Measurements from ENCODE around the gene ZNF45. TPM values are rescaled to one million over a fixed set of nuclear protein-coding genes. Genes with fewer than 3 reads are reported as not detected.
"Not testable (repeated sequence)": the region's sequence is repeated elsewhere in the genome, so short reads cannot be mapped to it uniquely, and the experiment has no call there.

Gene ZNF45
- total RNA-seq, 1 donor from 2014 or later: 14.0 TPM

DNA sequence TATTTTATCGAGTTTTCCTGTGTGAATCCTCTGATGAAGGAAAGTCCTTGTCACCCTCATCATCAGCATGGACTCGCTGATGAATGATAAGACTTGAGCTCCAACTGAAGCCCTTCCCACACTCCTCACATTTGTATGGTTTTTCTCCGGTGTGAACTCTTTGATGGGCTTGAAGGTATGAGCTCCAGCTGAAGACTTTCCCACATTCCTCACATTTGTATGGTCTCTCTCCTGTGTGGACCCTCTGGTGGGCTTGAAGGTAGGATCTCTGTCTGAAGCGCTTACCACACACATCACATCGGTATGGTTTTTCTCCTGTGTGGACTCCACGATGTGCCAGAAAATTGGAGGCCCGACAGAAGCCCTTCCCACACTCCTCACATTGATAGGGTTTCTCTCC, 21.7 kb downstream of the ZNF45 start:
- no peak for DNase-seq (ENCODE audit: low read depth in 2 of 2)

DNA sequence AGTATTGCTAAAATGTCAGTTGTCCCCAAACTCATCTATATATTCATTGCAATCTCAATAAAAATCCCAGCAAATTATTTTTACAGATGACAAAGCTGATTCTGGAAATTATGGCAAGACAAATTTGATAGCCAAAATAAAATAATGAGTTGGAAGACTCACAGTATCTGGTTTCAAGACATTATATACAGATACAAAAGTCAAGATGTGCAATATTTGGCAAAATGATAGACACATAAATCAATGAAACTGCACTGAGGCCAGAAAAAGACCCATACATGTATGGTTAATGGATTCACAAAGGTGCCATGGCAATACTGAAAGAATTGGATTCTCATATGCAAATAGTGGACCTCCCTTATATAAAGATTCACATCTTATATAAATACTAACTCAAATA, 24.2 kb downstream of the ZNF45 start:
- no peak for DNase-seq (ENCODE audit: low read depth in 2 of 2)

DNA sequence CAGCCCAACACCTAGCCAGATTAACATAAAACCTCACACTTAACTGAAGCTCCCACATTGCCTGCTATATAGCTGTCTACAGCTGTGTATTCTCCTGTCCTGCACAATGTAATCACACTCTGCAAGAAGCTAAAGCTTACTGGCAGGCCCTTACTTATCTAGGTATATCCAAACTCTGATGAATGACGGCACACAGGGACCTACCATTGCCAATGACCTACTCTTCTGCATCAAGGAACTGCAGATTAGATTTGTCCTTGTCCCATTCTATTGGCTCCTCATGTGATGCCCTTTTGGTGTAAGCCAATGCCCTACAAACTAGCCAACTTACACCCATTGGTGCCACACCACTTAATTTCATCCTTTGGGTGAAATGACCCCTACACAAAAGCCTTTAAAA, 26.4 kb downstream of the ZNF45 start:
- no peak for DNase-seq (ENCODE audit: low read depth in 2 of 2)

DNA sequence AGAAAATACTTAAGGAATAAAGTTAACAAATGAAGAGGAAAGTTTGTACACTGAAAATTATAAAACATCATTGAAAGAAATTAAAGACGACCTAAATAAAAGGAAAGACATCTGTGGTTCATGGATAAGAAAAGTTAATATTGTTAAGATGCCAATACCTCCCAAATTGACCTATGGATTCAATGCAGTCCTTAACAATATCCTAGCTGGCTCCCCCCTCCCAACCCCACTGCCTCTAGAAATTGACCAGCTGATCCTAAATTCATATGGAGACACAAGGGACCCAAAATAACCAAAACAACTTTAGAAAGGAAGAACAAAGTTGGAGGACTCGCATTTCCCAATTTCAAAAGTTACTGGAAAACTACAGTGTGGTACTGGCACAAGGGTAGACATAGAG, 28.3 kb downstream of the ZNF45 start:
- DNase-seq (ENCODE audit: low read depth in 2 of 2): no peak

DNA sequence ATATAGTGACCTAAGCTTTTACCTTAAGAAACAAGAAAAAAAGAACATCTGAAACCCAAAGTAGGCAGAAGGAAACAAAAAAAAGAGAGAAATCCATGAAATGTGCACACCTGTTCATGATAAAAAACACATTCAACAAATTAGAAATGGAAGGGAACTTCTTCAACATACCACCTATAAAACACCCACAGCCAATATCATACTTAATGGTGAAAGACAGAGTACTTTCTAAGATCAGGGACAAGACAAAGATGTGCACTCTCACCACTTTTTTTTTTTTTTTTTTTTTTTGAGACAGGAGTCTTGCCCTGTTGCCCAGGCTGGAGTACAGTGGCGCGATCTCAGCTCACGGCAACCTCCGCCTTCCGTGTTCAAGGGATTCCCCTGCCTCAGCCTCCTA, 29.2 kb downstream of the ZNF45 start:
- DNase-seq (ENCODE audit: low read depth in 2 of 2): no peak

DNA sequence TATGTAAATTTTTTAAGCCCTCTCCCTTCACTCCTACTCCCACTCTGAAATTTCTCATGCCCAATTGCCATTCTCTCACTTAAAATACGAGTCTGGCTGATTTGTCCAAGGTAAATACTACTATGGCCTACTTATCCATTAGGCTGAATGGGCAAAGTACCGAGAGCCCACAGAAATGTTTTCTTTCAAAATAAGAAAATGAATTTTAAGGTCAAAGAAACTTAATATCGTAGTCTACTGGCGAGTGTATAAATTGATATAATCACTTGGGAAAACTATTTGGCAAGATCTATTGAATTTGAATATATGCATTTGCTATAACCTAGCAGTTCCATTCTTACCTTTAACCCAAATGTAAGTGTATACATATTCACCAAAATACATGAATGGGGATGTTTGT, 32.7 kb downstream of the ZNF45 start:
- DNase-seq (ENCODE audit: low read depth in 2 of 2): no peak

DNA sequence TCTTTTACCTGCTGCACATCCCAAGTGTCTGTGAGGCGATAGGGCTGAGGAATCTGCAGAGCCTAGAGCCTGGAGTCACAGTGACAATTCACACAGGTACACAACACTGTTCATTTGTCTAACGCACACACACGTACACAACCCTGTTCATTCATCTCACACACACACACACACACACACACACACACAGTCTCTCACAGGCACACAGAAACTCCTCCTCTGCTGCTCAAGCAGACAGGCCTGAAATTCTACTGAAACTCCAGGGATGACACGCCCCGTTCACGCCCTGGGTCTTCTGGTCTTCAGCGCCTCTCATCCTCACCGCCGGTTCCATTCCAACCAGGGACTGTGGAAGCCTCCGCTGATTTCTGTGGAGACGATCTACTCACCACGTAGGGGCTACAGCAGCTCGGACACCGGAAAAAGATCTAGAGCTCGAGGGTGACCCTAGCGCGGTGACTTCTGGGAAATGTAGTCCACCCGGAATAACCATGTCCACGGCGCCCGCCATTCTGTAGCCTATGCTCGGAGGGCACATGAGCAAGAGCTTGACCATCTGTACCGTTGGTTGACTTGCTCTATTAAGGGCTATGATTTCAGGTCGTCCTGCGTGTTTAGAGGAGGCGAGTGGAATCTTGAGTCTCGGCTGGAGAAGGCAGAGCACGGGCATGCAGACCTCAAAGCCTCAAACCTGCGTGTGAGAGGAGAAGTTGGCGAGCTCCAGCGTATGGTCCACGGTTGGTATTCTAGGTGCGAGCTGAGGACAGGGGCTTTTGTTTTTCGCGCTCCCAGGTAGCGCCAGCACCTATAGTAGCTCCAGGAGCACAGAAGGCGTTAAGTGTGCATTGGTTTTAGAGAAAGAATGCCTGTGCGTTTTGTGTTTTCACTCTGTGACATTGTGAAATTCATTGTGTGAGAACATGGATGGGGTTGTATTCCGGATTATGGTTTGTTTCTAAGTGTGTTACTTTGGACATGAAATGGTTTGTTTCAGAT, 33.4 kb downstream of the ZNF45 start:
- peak; percentile 82 to 89 for DNase-seq (ENCODE audit: low read depth in 2 of 2)

DNA sequence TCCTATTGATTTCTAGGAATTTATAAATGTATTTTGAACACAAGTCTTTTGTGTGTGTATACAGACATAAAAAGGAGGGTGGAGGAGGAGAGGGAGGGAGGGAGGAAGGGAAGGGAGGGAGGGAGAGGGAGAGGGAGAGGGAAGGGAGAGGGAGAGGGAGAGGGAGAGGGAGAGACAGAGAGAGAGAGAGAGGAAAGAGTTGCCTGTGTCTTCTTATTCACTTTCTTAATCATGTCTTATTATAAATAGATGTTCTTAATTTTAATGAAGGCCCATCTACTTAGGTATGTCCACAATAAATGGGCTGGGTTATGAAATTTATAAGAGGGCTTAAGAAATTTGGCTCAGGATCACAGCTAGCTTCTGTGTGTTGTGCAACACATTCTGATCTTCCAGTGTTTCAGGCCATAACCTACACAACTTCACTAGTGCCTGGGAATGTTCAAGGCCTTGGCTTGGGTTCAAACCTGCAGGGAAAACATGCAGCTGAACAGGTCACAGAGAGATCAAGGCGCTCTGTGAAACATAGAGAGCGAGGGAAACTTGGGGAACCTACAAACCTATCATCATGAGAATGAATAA, 39.3 kb downstream of the ZNF45 start:
- DNase-seq (ENCODE audit: low read depth in 2 of 2): no peak

DNA sequence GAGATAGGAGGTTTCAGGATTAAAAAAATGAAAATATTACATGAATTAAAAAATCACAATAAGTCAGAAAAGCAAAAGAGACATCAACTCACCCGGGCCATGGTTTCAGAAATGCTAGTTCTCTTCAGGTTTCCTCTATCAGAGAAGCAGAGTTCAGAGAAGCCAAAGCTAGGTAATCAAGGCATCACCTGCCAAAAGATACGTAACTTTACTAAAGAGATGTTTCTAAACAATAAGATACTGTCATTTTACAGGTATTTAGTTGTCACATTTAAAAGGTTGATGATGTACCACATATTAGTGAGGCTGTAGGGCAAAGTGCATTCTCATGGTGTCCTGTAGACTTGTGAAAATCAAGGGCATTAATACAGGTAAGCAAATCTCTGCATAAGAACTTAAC, 51.2 kb downstream of the ZNF45 start, which contains the start of gene ZNF404:
Gene ZNF404 (minus strand): TSS at position 101 of the 400 bp plus-strand sequence.
- no peak for DNase-seq (ENCODE audit: low read depth in 2 of 2)

DNA sequence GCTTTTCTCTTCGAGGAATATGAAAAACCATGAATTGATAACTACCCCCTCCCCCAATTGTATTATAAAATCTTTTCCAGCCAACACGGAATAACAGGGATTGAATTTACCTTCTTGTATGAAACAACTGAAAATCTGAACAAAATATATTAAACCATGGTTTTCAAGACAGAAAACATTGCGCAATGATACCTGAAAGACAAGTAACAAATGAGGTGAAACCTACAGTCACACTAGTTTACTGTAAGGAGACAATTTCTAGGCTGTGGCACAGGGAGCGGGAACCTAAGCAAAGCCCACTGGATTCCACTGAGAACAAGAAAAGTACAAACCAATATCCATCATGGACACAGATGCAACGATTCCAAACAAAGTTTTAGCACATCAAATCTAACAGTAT, 54.6 kb downstream of the ZNF45 start:
- no peak for DNase-seq (ENCODE audit: low read depth in 2 of 2)

DNA sequence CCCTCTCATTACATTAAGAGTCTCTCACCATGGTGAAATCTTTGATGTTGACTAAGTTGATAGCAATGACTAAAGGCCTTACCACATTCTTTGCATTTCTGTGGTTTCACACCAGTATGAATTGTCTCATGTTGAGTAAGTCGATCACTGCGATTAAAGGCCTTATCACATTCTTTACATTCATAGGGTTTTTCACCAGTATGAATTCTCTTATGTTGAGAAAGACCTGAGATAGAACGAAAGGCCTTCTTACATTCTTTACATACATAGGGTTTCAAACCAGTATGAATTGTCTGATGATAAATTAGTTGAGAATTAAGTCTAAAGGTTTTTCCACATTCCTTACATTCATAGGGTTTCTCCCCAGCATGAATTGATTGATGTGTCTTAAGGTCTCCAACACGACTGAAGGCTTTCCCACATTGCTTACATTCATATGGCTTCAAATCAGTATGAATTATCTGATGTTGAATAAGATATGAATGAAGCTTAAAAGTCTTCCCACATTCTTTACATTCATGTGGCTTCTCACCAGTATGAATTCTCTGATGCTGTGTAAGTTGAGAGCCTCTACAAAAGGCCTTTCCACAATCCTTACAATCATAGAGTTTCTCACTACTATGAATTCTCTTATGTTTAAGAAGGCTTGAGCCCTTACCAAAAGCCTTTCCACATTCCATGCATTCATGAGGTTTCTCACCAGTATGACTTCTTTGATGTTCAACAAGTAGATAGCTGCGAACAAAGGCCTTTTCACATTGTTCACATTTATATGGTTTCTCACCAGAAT, 62.3 kb downstream of the ZNF45 start:
- DNase-seq (ENCODE audit: low read depth in 2 of 2): no peak

DNA sequence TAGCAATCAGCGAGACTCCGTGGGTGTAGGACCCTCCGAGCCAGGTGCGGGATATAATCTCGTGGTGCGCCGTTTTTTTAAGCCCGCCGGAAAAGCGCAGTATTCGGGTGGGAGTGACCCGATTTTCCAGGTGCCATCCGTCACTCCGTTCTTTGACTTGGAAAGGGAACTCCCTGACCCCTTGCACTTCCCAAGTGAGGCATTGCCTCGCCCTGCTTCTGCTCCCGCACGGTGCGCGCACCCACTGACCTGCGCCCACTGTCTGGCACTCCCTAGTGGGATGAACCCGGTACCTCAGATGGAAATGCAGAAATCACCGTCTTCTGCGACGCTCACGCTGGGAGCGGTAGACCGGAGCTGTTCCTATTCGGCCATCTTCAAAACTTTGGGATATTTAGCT, 68.2 kb downstream of the ZNF45 start:
- DNase-seq (ENCODE audit: low read depth in 2 of 2): not testable (repeated sequence)

Other genes starting within 250 kb of the ZNF45 start
- gene IRGC, start 219.2 kb downstream of the ZNF45 start, total RNA-seq: not detected in 2 replicates
- 4.4 and 8.3 TPM in 2 replicates for gene SMG9, start 180.3 kb downstream of the ZNF45 start, total RNA-seq
- 0.39 and 0.51 TPM in 2 replicates for gene KCNN4, start 154.3 kb downstream of the ZNF45 start, total RNA-seq
- 0.13 and 0.39 TPM in 2 replicates for gene LYPD5, start 132.8 kb downstream of the ZNF45 start, total RNA-seq
- 5.7 and 8.3 TPM in 2 replicates for gene ZNF283, start 108.0 kb downstream of the ZNF45 start, total RNA-seq
- 0.51 and 1.0 TPM in 2 replicates for gene ZNF404, start 51.3 kb downstream of the ZNF45 start, total RNA-seq
- 3.2 and 4.4 TPM in 2 replicates for gene ZNF221, start 15.9 kb upstream of the ZNF45 start, total RNA-seq
- gene ZNF155, start 48.9 kb upstream of the ZNF45 start, total RNA-seq: 5.0 and 6.8 TPM in 2 replicates
- 2.2 and 2.9 TPM in 2 replicates for gene ZNF230, start 67.7 kb upstream of the ZNF45 start, total RNA-seq
- 3.5 and 3.6 TPM in 2 replicates for gene ZNF222, start 90.1 kb upstream of the ZNF45 start, total RNA-seq
- 3.2 and 6.3 TPM in 2 replicates for gene ZNF223, start 116.8 kb upstream of the ZNF45 start, total RNA-seq
- gene ZNF284, start 136.9 kb upstream of the ZNF45 start, total RNA-seq: 2.2 and 2.4 TPM in 2 replicates
- gene ZNF224, start 159.1 kb upstream of the ZNF45 start, total RNA-seq: 21.4 and 27.6 TPM in 2 replicates
- gene ZNF225, start 178.1 kb upstream of the ZNF45 start, total RNA-seq: 3.9 and 4.4 TPM in 2 replicates
- 6.2 and 10.2 TPM in 2 replicates for gene ZNF234, start 206.3 kb upstream of the ZNF45 start, total RNA-seq
- 9.1 and 12.1 TPM in 2 replicates for gene ZNF226, start 229.8 kb upstream of the ZNF45 start, total RNA-seq